GM15510 (cell line): ENCODE results near the gene SDK2.

ENCODE experiments used
- POLR2A ChIP-seq: IDR thresholded peaks from 3 replicates; pipeline ENCODE4 v1.6.1; 2011; ENCODE audit warnings: borderline replicate concordance; ENCODE audit not compliant: insufficient read length; ENCODE audit errors: extremely low read depth

Gene SDK2

DNA sequence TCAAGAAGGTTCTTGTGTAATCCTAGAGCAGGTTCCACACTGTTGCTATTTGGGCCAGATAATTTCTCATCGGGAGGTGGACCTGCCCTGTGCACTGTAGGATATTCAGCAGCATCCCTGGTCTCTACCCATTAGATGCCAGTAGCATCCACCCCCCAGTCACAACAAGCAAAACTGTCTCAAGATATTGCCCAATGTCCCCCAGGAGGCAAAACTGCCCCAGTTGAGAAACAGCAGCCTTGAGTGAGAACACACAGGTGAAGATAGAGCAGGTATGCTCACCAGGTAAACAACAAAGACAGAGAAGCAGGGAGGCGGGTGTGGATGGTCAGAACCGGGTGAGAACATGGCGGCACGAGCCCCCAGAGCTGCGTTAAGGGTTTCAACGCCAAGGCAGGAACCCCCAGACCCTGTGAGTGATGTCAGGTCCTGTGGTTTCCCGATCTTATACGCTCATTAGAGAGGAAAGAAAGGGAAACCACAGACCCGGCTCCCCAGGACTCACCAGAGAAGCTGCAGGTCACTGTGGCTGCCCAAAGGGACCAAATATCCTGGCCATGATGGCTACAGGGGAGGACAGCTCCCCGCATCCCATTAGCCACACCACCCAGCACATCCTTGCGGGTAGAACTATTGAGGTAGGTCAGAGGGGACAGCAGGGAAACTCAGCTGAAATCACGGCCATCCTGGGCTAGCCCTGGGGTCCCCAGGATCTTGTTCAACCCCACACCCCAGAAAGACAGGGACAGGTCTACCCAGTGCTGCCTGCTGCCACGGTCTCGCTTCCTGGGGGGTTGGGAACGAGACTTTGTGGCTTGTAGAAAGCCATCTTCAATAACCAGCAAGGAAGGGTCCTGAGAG, 353.6 kb downstream of the SDK2 start:
- TF ChIP-seq POLR2A = no peak

DNA sequence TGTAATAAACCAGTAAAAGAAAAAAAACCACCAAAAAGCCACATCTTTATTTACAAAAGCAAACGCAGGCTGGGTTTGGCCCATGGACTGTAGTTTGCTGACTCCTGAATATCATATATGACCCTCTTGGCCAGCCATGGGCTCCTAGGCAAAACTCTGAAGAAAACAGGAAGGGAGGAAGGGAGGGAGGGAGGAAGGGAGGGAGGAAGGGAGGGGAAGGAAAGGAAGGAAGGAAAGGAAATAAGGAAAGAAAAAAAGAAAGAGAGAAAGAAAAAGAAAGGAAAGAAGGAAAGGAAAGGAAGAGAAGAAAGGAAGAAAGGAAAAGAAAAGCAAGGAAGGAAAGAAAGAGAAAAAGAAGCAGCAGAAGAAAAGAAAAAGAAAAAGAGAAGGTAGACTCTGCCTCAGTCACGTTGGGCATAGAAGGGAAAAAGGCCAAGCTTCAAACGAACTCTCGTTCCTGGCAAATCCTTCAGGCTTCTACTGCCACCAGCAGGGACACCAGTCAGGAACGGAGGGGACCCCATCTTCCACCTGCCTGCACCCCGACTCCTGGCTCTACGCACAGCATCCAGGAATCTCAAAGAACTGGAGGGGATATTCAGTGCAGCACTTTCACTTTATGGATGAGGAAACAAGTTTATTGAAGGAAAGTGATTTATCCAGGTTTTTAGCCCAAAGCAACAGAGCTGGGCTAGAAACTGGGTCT, 354.5 kb downstream of the SDK2 start:
- no peak for TF ChIP-seq POLR2A

DNA sequence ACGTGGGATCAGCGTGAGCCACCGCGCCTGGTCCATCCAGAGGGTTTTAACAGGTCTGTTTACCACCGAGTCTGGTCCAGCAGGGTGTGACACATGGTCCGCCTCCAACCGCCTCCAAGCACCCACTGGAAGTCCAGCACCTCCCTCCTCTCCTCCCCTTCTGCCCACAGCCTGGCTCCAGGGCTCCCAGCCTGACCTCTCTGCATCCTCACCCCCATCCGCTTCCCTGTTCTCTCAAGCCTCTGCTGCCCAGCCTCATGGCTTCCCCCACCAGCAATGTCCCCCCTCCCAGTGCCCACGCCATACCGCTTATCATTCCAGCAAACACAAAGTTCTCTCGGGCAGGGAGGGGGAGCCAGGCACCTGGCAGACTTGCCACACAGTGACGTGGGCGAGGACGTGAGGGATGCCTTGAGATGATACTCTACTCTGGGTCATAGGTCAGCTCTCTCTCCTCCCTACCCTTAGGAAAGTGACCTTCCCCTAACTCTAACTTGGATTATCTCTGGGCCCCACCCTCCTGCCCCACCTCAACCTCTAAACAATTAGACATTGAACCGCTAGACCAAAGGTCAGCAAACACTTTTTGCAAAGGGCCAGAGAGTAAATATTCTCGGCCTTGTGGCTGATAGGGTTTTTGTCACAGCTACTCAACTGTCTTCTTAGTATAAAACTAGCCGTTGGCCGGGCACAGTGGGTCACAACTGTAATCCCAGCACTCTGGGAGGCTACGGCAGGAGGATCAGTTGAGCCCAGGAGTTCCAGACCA, 355.5 kb downstream of the SDK2 start:
- no peak for TF ChIP-seq POLR2A

DNA sequence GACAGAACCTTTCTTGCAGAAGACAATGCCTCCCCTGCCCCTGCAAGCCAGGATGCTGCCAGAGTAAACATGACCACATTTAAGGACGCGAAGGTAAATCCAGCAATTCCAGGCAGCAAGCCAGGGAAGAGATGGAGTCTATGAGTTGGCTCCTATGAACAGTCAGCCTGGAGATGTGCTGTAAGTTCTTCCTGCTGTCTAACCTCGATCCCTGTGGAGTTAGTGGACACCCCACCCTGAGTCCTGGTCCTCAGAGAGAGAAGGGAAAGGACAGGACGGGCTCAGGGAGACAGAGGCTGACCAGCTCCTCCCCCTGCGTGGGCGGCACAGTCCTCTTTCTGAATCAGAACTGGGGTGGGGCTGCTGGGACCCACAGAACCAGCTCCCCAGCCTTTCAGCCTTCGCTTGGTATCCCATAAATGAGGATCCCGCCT, 357.4 kb downstream of the SDK2 start:
- TF ChIP-seq POLR2A = no peak

DNA sequence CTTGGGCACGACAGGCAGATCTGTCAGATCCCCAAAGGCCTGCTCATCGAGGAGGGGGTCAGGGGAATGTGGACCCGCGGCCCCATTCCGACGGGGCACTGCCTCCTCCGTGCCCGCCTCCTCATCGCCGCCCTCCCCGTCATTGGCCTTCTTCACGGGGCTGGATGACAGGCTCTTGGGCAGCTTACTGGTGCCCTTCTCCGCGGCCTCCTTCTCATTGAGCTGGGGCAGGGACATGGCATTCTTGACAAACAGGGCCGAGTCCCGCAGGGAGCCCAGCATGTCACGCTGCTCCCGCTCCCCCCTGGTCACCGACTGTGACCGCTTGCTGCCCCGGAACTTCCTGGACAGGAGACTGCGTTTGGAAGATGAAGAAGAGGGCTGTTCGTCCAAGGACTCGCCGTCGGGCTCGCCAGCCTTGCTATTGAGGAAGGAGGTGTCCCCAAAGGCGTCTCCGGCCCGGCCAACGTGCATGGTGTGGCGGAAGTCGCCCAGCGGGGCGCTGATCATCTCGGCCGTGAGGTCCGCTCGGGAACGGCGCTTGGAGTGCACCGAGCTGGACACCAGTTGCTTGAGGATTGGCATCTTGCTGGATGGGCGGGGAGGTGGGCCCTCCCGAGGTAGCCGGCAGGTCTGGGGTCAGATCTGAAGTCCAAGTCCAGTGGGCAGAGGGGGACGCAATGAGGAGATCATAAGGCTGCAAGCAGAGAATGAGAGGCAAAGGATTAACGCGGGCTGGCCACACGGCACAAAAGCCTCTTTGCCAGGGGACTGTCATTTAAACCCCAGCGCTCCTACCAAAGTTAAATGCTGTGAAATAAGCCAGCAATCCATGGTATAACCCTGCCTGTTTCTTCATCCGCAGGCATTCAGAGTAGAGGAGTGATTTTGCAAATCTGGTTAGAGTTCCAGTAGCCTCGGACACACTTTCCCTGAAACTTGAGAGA, 358.1 kb downstream of the SDK2 start:
- TF ChIP-seq POLR2A = no peak

DNA sequence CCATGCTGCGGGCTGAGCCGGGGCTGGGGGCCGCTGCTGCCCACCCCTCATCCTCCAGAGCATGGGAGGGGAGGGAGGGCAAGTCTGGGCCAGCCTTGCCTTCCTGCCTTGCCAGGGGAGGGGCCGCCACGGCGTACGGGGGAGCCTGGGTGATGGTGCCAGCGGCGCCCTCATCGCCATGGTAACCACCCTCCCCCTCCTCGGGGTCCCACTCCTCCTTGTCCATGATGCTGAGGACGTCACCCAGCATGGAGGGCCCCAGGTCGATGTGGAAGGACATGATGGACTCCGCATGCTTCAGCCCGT, 358.7 kb downstream of the SDK2 start:
- no peak for TF ChIP-seq POLR2A

DNA sequence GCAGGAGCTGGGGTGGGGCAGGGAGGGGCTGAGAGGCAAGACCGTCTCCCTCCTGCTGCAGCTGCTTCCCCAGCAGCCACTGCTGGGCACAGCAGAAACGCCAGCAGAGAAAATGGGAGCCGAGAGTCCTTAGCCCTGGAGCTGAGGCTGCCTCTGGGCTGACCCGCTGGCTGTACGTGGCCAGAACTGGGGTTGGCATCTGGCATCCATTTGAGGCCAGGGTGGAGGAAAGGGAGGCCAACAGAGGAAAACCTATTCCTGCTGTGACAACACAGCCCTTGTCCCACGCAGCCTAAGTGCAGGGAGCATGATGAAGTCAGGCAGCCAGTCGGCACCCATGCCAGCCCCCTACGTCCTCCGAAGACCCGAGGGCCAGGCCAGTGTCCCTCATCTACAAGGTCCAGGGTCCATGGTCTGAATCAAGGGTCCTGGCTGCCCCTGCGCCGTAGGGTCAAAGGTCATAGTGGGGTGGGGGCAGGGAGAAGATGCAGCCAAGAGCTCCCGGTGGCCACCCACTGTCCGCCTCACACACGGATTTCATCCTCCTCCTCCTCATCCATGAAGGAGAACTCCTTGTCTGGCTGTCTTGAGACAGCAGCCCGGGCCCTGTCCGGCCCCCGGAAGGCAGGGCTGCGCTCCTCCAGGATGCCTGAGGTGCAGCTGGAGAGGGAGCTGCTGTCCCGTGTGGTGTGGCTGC, 359.2 kb downstream of the SDK2 start:
- TF ChIP-seq POLR2A = no peak
